ENCODE measurements around the gene TIAM1. TPM values are rescaled to one million over a fixed set of nuclear protein-coding genes. Genes with fewer than 3 reads are reported as not detected.

TIAM1 gene
- total RNA-seq, 1 donor from 2014 or later: 6.4 TPM

GRCh38 chr21:31290765-31291164 lies 53.3 kb downstream of the TIAM1 start:
- no peak for ATAC-seq
- DNase-seq (ENCODE audit: low spot score): no peak

GRCh38 chr21:31289702-31290101 lies 54.4 kb downstream of the TIAM1 start:
- no peak for DNase-seq (ENCODE audit: low spot score)
- ATAC-seq: no peak

DNA sequence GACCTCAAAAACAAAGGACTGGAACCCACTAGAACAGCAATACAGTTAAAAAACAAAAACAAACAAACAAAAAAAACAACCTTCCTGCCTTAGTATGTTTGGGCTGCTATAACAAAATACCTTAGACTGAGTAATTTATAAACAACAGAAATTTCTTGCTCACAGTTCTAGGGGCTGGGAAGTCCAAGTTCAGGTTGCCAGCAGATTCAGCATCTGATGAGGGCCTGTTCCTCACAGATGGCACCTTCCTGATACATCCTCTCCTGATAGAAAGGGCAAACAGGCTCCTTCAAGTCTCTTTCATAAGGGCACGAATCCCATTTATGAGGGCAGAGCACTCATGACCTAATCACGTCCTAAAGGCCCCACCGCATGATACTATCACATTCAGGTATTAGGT lies 55.9 kb downstream of the TIAM1 start:
- DNase-seq (ENCODE audit: low spot score): no peak
- ATAC-seq: no peak

GRCh38 chr21:31287201-31287600 lies 56.9 kb downstream of the TIAM1 start:
- ATAC-seq (no peak), DNase-seq (ENCODE audit: low spot score) (no peak)

- no peak for ATAC-seq
These were observed 57.4 kb downstream of the TIAM1 start for GRCh38 chr21:31286621-31287020.

DNA sequence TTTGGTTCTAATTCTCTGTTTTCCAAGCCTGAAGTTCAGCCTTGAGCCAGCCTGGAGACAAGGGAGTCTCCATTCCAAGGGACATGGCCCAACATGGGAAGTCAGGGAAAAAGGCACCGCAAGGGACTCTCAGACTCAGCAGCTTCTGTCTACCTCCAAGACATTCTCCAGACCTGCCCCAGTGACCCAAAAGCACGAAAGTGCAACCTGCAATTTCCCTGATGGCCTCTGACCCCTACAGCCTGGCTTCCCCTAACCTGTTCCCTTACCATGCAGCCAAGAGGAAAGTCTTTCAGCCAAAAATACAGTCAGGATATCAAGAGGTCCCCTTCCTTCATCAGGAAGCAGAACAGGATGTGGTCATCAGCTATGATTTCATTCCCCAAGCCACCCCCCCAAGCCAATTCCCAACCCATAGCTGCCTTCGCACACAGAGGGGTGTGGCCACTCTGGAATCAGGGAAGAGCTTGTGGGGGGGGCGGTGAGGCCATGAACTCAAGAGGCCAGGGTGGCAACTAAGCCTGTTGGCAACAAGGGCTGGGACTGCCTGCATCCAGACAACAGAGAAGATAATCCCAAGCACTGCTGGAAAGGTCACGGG lies 59.2 kb downstream of the TIAM1 start:
- no peak for DNase-seq (ENCODE audit: low spot score)
- ATAC-seq: no peak

More at GRCh38 chr21:31286621-31287020, 57.4 kb downstream of the TIAM1 start:
- no peak for DNase-seq (ENCODE audit: low spot score)

- ATAC-seq (no peak), DNase-seq (ENCODE audit: low spot score) (no peak)
These were observed 61.0 kb downstream of the TIAM1 start for GRCh38 chr21:31283025-31283424.

- DNase-seq (ENCODE audit: low spot score): no peak
- peak; percentile 47 for ATAC-seq
These were observed 61.9 kb downstream of the TIAM1 start for GRCh38 chr21:31282095-31282709.

- ATAC-seq (no peak), DNase-seq (ENCODE audit: low spot score) (no peak)
These were observed 62.5 kb downstream of the TIAM1 start for GRCh38 chr21:31281561-31281960.

DNA sequence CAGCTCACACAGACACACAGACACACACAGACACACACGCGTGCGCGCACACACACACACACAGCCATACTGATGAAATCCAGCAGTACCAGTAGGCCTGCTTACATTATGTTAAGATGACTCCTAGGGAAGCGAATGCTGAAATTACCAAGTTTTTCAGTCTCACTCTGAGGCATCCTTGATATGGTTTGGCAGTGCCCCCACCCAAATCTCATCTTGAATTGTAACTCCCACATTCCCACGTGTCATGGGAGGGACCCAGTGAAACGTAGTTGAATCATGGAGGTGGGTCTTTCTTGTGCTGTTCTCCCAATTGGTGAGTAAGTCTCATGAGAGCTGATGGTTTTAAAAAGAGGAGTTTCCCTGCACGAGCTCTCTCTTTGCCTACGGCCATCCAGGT lies 64.1 kb downstream of the TIAM1 start:
- ATAC-seq: no peak

GRCh38 chr21:31279214-31279613 lies 64.8 kb downstream of the TIAM1 start:
- ATAC-seq: no peak
- DNase-seq (ENCODE audit: low spot score): no peak

More for the DNA sequence above, 64.1 kb downstream of the TIAM1 start:
- no peak for DNase-seq (ENCODE audit: low spot score)

DNA sequence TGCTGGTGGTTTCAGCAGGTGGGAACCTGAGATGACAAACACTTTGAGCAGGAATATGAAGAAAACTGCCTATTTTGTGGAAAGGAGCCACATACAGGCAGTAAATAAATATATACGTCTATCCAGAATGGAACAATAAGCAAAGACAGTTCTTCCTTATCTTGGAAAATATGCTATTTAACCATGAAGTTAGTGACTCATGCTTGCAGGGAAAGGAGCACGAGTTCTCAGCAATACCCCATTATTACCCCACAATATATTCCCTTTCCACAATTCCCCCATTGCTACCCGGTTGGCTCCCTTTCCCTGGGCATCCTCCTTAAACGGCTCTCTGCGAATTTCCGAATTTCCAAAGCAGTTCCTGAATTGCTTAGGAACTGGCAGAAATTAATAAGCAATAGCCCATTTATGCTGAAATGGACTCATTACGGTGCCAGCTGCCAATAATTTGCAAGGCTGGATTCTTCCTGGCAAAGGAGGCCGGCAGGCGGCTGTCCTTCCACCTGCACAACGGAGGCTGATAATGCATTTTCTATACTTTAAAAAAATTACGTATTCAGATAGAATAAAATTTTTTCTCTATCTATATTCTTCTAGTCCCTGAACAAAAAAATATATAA lies 65.4 kb downstream of the TIAM1 start:
- no peak for ATAC-seq
- no peak for DNase-seq (ENCODE audit: low spot score)

DNA sequence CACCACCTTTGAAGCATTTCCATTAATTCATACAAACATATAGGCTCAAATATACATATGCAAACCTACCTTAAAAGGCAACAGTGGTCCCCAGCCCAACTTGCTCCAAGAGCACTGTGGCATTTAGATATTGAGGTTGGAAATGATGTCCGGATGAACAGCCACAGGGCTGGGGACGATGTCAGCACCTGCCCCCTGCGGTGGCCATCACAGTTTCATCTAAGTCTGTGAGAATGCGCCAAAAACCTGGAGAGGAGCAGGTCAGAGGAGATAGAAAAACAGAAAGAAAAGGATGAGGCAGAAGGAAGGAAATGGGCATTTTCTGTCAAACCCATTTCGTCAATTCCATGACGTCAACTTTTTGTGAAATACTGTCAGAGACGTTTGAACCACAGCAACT lies 67.4 kb downstream of the TIAM1 start:
- ATAC-seq (no peak), DNase-seq (ENCODE audit: low spot score) (no peak)

- DNase-seq (ENCODE audit: low spot score) (no peak), ATAC-seq (no peak)
These were observed 68.2 kb downstream of the TIAM1 start for GRCh38 chr21:31275901-31276300.

DNA sequence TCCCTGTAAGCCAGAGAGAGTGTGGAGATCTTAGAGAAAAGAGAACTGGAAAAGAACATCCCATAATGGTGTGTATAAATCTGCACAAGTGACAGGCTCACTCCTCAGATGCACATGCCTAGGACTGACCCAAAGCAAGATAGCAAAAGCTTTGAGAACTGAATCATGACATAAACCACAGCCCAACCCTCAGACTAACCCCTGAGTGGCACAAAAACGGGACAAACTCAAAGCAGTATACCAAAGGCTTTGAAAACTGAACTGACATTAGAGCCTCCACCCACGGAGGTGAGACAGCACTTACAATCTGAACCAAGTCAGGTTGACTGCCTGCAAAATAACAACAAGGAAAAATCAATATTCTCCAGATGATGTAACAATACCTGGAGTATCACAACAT lies 70.8 kb downstream of the TIAM1 start:
- DNase-seq (ENCODE audit: low spot score) (no peak), ATAC-seq (no peak)

- ATAC-seq: peak; percentile 19
- DNase-seq (ENCODE audit: low spot score): no peak
These were observed 76.0 kb downstream of the TIAM1 start for GRCh38 chr21:31268090-31268489.

DNA sequence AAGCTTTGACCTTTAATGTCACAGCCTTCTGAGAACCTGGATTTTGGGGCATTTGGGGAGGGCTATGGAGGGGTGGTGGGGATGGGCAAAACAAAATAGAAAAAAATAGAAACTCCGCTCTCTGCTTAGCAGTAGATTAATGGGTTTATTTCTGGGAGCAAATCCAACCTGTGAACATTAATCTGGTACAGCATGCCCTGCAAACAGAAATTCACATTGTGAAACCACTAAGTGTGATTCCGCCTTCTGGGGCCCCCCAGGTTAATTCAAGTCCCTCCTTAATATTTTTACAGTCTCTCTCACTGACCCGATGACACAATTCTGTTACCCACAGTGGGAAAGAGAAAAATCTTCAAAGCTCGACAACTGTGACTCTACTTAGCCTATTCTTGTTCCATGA lies 76.4 kb downstream of the TIAM1 start:
- DNase-seq (ENCODE audit: low spot score): no peak
- ATAC-seq: peak; percentile 77

- ATAC-seq (no peak), DNase-seq (ENCODE audit: low spot score) (no peak)
These were observed 77.8 kb downstream of the TIAM1 start for GRCh38 chr21:31266241-31266640.

DNA sequence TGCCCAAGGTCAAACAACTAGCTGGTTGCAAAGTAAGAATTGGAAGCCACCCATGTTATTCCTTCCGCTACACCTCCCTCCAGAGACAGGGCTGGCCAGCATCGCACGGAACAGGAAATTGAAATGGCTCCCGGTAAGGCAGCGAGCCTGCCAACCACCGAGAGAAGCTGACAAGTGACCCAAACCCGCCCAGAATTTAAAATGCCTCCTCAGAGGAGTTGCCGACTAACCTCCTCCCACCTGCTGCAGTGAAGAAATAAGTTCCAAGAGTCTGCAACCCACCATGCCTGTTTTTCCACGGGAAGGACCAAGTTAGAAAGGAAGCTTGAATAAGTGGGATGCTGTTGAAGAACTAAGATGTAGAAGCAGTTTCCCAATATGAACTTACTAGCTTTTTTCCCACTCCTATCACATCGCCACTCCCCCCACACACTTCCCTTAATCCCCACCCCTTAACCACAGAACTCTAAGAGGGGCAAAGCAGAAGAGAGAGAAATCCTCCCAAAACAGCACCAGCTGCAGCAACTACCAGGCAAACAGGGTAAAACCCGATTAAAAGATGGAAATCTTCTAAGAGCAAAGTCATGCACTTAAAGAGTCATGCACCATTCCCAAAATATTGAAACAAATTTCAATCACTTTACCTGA lies 78.6 kb downstream of the TIAM1 start:
- no peak for DNase-seq (ENCODE audit: low spot score)
- no peak for ATAC-seq

DNA sequence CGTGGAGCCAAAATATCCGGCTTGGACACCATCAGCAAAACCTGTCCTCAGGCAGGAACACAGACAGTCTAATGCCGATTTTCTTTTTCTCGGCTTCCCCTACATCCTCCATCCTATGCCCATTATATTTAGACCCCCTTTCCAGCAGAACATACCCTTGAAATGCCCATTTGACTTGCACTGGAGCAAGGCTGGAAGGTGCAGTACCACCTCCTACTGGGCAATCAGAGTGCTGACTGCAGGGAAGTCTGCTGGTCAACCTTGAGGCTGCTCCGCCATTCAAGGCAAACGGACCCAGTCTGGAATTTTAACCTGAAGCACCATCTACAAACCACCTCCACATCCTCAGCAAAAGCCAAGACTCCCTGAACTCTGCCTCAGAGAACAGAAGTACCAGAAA lies 79.5 kb downstream of the TIAM1 start:
- ATAC-seq (no peak), DNase-seq (ENCODE audit: low spot score) (no peak)

- ATAC-seq (no peak), DNase-seq (ENCODE audit: low spot score) (no peak)
These were observed 81.3 kb downstream of the TIAM1 start for GRCh38 chr21:31262728-31263127.

DNA sequence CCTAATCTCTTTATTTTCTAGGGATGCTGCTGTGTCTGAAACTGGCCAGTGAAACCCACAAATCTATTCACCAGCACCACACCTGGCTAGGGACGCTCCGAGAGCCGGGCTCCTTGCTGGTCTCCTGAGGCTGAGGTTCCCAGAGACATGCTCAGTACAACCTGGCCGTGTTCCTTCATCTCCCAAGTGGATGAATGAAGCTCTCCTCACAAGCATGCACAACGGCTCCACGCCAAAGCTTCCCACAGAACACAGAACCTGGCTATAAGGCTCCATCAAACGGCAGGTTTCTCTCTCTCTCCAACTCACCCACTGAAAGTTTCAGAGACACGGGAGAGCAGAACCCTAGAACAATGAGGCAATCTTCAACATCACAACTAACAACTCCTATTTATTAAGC lies 82.3 kb downstream of the TIAM1 start:
- DNase-seq (ENCODE audit: low spot score) (no peak), ATAC-seq (no peak)

Measured in left lobe of liver (tissue), 2 donors.